ENCODE measurements around the gene PXYLP1. TPM values are rescaled to one million over a fixed set of nuclear protein-coding genes. Genes with fewer than 3 reads are reported as not detected.

Gene PXYLP1
- total and polyA plus RNA-seq, 10 of the 15 experiments (the other 5 are each of a cell fraction or from before 2014, with no cell fraction given) = 0.06 to 1.7 (median 0.35) TPM

- TF ChIP-seq PKNOX1 (IDR thresholded peaks at IDR 0.05) (peak; percentile 18; the same call in 1 of the 2 replicates), IKZF1 (conservative IDR thresholded peaks at IDR 0.05) (peak; percentile 37), PAX5 (IDR thresholded peaks at IDR 0.05; ENCODE audit: borderline replicate concordance, low read depth, low read length) (0 out of 2 replicates have a peak, but pooled peaks have one; percentile 7), RUNX3 (IDR thresholded peaks at IDR 0.05; ENCODE audit: low read length) (0 out of 2 replicates have a peak, but pooled peaks have one; percentile 20), TAF1 (IDR thresholded peaks at IDR 0.05; ENCODE audit: borderline replicate concordance, low read depth, low read length) (0 out of 2 replicates have a peak, but pooled peaks have one; percentile 14)
Measured at GRCh38 chr3:141286856-141287255, 55.2 kb downstream of the PXYLP1 start (continued).

GRCh38 chr3:141287326-141287725 is 55.7 kb downstream of the PXYLP1 start:
- Histone ChIP-seq H3K4me1 (ENCODE audit: control insufficient read depth, insufficient read depth, low read length) (peaks cover 27% of the 10 kb centered on the region), H3K4me2 (ENCODE audit: control insufficient read depth, insufficient read depth) (peak overlapping the region; percentile 17), H3K79me2 (ENCODE audit: control insufficient read depth, insufficient read depth, low read length) (no peaks in the 10 kb centered on the region), H3K27ac (ENCODE audit: control insufficient read depth, insufficient read depth) (no peak overlapping the region), H3K4me3 (no peak overlapping the region), H3K9me3 (replicated peaks; ENCODE audit: control insufficient read depth, insufficient read depth, low read length) (no peaks in the 10 kb centered on the region), H3K27me3 (replicated peaks in 1 of 2; ENCODE audit: control insufficient read depth in 2 of 2, insufficient read depth in 2 of 2, low read length in 1 of 2) (no peaks in the 10 kb centered on the region), H3K9ac (ENCODE audit: control insufficient read depth, insufficient read depth, low read length) (no peak overlapping the region), H3K36me3 (ENCODE audit: control insufficient read depth in 2 of 2, insufficient read depth in 2 of 2, low read length in 1 of 2) (no peaks in the 10 kb centered on the region), H4K20me1 (ENCODE audit: control insufficient read depth, insufficient read depth) (no peaks in the 10 kb centered on the region), H2AFZ (ENCODE audit: control insufficient read depth, low read depth, low read length) (peak overlapping the region; percentile 5)
- SMC1A ChIA-PET (ENCODE audit: uncharacterized antibody, unreplicated experiment) = interaction anchor here (0.6 to 1.7 kb wide), 4 partner anchors 8 to 165 kb away, joined by 3 to 5 read pairs (median 4); no protein-coding TSS in a partner anchor
- intact Hi-C loops (cut with micrococcal nuclease; ENCODE audit: unreplicated experiment) (no loop called here), in situ Hi-C loops (cut with MboI) (no loop called here)
- WGBS (ENCODE audit: insufficient coverage, insufficient replicate concordance, low lambda C conversion rate, missing lambda C conversion rate) = 40% methylated on average over 9 of the region's 9 CpGs
- RAD21 ChIA-PET (ENCODE audit: unreplicated experiment) = interaction anchor here (1.2 kb wide), 1 partner anchor 56 kb away, joined by 5 read pairs; the partner anchor contains the start of gene PXYLP1
- POLR2A ChIA-PET = interaction anchor here (0.5 to 1.1 kb wide), 2 partner anchors 21 to 558 kb away, joined by 4 read pairs; no protein-coding TSS in a partner anchor
- FAIRE-seq = no peak
- ATAC-seq = peak; percentile 44
- CTCF ChIA-PET = interaction anchor here (0.8 to 2.5 kb wide), 4 partner anchors 15 to 274 kb away, joined by 3 to 6 read pairs (median 3); partner anchors contain the start of gene PXYLP1
- DNase-seq (ENCODE audit: low read depth, low spot score) = no peak
- no TSS peak for BruUV-seq (replicated peaks)
- TF ChIP-seq BACH1 (IDR thresholded peaks at IDR 0.05; ENCODE audit: borderline replicate concordance) (no peak), IKZF1 (conservative IDR thresholded peaks at IDR 0.05) (0 out of 2 replicates have a peak, but pooled peaks have one; percentile 1), CBX5 (IDR thresholded peaks at IDR 0.05; ENCODE audit: low read depth) (no peak)
- TF ChIP-seq, protein P1, sequence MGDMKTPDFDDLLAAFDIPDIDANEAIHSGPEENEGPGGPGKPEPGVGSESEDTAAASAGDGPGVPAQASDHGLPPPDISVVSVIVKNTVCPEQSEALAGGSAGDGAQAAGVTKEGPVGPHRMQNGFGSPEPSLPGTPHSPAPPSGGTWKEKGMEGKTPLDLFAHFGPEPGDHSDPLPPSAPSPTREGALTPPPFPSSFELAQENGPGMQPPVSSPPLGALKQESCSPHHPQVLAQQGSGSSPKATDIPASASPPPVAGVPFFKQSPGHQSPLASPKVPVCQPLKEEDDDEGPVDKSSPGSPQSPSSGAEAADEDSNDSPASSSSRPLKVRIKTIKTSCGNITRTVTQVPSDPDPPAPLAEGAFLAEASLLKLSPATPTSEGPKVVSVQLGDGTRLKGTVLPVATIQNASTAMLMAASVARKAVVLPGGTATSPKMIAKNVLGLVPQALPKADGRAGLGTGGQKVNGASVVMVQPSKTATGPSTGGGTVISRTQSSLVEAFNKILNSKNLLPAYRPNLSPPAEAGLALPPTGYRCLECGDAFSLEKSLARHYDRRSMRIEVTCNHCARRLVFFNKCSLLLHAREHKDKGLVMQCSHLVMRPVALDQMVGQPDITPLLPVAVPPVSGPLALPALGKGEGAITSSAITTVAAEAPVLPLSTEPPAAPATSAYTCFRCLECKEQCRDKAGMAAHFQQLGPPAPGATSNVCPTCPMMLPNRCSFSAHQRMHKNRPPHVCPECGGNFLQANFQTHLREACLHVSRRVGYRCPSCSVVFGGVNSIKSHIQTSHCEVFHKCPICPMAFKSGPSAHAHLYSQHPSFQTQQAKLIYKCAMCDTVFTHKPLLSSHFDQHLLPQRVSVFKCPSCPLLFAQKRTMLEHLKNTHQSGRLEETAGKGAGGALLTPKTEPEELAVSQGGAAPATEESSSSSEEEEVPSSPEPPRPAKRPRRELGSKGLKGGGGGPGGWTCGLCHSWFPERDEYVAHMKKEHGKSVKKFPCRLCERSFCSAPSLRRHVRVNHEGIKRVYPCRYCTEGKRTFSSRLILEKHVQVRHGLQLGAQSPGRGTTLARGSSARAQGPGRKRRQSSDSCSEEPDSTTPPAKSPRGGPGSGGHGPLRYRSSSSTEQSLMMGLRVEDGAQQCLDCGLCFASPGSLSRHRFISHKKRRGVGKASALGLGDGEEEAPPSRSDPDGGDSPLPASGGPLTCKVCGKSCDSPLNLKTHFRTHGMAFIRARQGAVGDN (IDR thresholded peaks at IDR 0.05) = no peak

Measured in GM12878 (cell line).